ENCODE measurements around the gene SCN1B. TPM values are rescaled to one million over a fixed set of nuclear protein-coding genes. Genes with fewer than 3 reads are reported as not detected.

Gene SCN1B
- polyA plus RNA-seq, 4 donors: 0.84 to 10.1 (median 2.4) TPM; not detected in 1

DNA sequence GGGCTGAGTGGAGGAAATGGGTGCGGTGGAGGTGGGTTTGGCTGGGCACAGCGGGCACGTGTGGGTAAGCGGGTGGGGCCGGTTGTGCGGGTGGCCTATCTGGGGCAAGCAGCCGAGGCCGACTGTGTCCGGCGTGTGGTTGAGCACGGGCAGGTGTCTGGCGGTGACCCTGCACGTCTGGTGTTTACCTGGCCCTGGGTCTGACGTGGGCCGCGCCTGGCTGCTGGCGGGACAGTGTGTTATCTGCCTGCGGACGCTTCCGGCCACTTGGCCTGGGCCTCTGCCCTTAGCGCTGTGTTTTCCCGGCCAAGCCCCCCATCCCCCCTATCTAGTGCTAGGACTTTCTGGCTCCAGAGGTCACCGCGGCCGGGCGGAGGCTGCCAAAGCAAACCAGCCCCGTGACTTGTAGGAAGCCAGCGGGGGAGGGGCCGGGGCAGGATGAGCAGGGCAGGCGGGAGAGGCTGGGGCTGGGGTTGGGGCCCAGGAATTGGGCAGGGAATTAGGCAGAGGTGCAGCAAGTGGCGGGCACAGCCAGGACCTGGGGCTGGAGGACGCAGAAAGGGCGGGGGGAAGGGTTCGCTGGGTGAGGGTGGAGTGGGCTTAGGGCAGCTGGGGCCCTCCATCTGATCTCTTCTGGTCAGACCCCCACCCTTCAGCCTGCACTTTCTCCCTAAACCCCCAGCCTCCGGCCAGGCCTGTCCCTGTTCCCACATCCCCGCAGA is 10.7 kb downstream of the SCN1B start:
- H3K27ac ChIP-seq (ENCODE audit: low read depth in 1 of 3, low read length in 2 of 3): peak overlapping the region in 2 of 3 donors; percentile 61 to 97
- DNase-seq (peak; percentile 24 to 92), FAIRE-seq (no peak)
- peak overlapping the region in 2 of 3 donors; percentile 5 to 82 for H3K4me3 ChIP-seq (ENCODE audit: low read depth in 1 of 3, low read length in 3 of 3)
- H3K4me1 ChIP-seq (ENCODE audit: control insufficient read depth in 3 of 3, insufficient read depth in 2 of 3, low read depth in 1 of 3, low read length in 2 of 3): peaks cover 0 to 49% (median 13%) of the 10 kb centered on the region in 3 donors
- no peaks in the 10 kb centered on the region for H3K9me3 ChIP-seq (ENCODE audit: control insufficient read depth in 2 of 2, insufficient read depth in 1 of 2, low read depth in 1 of 2, low read length in 1 of 2)
- 2 to 11% (median 6%) methylated on average over 24 to 36 of the region's 36 CpGs for WGBS, 3 donors
- H3K36me3 ChIP-seq (ENCODE audit: control insufficient read depth in 3 of 3, insufficient read depth in 2 of 3, low read depth in 1 of 3, low read length in 3 of 3): peaks cover 0 to 31% (median 0%) of the 10 kb centered on the region in 3 donors
- no peaks in the 10 kb centered on the region for H3K27me3 ChIP-seq (ENCODE audit: control insufficient read depth in 3 of 3, insufficient read depth in 3 of 3, low read length in 3 of 3)

DNA sequence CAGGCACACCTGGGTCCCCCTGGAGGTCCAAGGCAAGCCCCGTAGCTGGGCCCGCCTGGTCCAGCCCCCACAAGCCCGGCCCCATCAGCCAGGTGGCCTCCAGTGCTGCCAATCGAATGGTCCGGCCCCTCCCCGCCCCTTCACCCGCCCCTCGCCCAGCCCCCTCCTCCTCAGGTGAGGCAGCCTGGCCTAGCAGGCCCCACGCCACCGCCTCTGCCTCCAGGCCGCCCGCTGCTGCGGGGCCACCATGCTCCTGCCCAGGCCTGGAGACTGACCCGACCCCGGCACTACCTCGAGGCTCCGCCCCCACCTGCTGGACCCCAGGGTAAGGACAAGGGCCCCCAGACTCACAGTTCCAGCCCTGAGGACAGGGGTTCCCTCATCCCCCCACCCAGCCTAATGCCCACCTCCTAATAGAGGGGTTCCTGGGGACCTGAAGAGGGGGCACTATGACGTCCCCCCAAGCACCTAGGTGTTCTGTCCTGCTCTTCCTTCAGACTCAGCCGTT is 11.3 kb downstream of the SCN1B start, which contains the start of gene HPN:
Gene HPN, plus strand, starts transcription at position 174 of the 508 bp plus-strand sequence. CDS start 786 bp downstream, outside the sequence.
- peaks cover 0 to 49% (median 13%) of the 10 kb centered on the region in 3 donors for H3K4me1 ChIP-seq (ENCODE audit: control insufficient read depth in 3 of 3, insufficient read depth in 2 of 3, low read depth in 1 of 3, low read length in 2 of 3)

GRCh38 chr19:35042056-35042730 is 11.9 kb downstream of the SCN1B start:
- 42 to 58% (median 54%) methylated on average over 13 to 14 of the region's 14 CpGs for WGBS, 3 donors
- no peaks in the 10 kb centered on the region for H3K27me3 ChIP-seq (ENCODE audit: control insufficient read depth in 3 of 3, insufficient read depth in 3 of 3, low read length in 3 of 3)
- DNase-seq: peak in 1 of 2 donors; percentile 88

More for the DNA sequence above, 11.3 kb downstream of the SCN1B start, which contains the start of gene HPN:
- H3K4me3 ChIP-seq (ENCODE audit: low read depth in 1 of 3, low read length in 3 of 3): peak within 1 kb of the TSS in 2 of 3 donors; percentile 5 to 82
- H3K36me3 ChIP-seq (ENCODE audit: control insufficient read depth in 3 of 3, insufficient read depth in 2 of 3, low read depth in 1 of 3, low read length in 3 of 3): peaks cover 0 to 36% (median 0%) of the 10 kb centered on the region in 3 donors
- H3K9me3 ChIP-seq (ENCODE audit: control insufficient read depth in 2 of 2, insufficient read depth in 1 of 2, low read depth in 1 of 2, low read length in 1 of 2): no peaks in the 10 kb centered on the region
- 38 to 56% (median 55%) methylated on average over 6 to 19 of the region's 19 CpGs for WGBS, 3 donors
- peak in 1 of 2 donors; percentile 88 for DNase-seq
- H3K27me3 ChIP-seq (ENCODE audit: control insufficient read depth in 3 of 3, insufficient read depth in 3 of 3, low read length in 3 of 3): no peaks in the 10 kb centered on the region
- FAIRE-seq: no peak
- H3K27ac ChIP-seq (ENCODE audit: low read depth in 1 of 3, low read length in 2 of 3): peak within 1 kb of the TSS in 2 of 3 donors; percentile 61 to 97

DNA sequence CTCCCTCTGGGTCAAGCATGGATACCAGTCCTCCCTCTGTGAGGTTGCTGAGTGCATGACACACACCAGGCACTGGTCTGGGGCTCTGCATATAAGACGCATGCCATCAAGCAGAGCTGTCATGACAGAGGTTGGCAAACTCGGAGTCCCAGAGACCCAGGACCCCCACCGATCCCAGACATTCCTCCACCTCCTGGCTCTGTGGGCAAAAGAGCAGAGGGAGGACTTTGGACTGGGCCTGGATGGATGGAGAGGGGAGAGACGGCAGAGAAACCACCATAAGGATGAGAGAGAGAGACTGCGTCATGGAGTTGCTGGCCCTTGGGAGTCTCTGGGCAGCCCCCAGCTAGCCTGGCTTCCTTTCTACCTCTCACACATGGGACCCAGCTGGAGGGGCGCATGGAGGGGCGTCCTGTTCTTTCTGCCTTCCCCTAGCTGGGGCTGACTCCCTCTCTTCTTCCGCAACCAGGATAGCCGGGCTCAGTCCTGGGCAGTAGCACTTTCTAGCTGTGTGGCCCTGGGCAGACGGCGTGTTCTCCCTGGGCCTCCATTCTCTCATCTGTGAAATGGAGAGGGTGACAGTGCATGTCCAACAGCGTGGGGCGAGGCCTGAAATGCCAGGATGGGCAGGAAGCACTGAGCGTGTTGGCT is 12.8 kb downstream of the SCN1B start:
- H3K9me3 ChIP-seq (ENCODE audit: control insufficient read depth in 2 of 2, insufficient read depth in 1 of 2, low read depth in 1 of 2, low read length in 1 of 2): no peaks in the 10 kb centered on the region
- H3K27me3 ChIP-seq (ENCODE audit: control insufficient read depth in 3 of 3, insufficient read depth in 3 of 3, low read length in 3 of 3): no peaks in the 10 kb centered on the region
- DNase-seq (peak in 1 of 2 donors; percentile 47), FAIRE-seq (no peak)
- 68 to 86% (median 75%) methylated on average over 14 of the region's 14 CpGs for WGBS, 3 donors
- H3K36me3 ChIP-seq (ENCODE audit: control insufficient read depth in 3 of 3, insufficient read depth in 2 of 3, low read depth in 1 of 3, low read length in 3 of 3): peaks cover 0 to 46% (median 0%) of the 10 kb centered on the region in 3 donors
- H3K4me3 ChIP-seq (ENCODE audit: low read depth in 1 of 3, low read length in 3 of 3): peak overlapping the region in 1 of 3 donors; percentile 82
- peaks cover 0 to 49% (median 13%) of the 10 kb centered on the region in 3 donors for H3K4me1 ChIP-seq (ENCODE audit: control insufficient read depth in 3 of 3, insufficient read depth in 2 of 3, low read depth in 1 of 3, low read length in 2 of 3)
- H3K27ac ChIP-seq (ENCODE audit: low read depth in 1 of 3, low read length in 2 of 3): peak overlapping the region in 1 of 3 donors; percentile 97

More at GRCh38 chr19:35042056-35042730, 11.9 kb downstream of the SCN1B start:
- FAIRE-seq: no peak
- no peaks in the 10 kb centered on the region for H3K9me3 ChIP-seq (ENCODE audit: control insufficient read depth in 2 of 2, insufficient read depth in 1 of 2, low read depth in 1 of 2, low read length in 1 of 2)
- H3K27ac ChIP-seq (ENCODE audit: low read depth in 1 of 3, low read length in 2 of 3): peak overlapping the region in 1 of 3 donors; percentile 97
- peaks cover 0 to 49% (median 13%) of the 10 kb centered on the region in 3 donors for H3K4me1 ChIP-seq (ENCODE audit: control insufficient read depth in 3 of 3, insufficient read depth in 2 of 3, low read depth in 1 of 3, low read length in 2 of 3)
- H3K4me3 ChIP-seq (ENCODE audit: low read depth in 1 of 3, low read length in 3 of 3): peak overlapping the region in 1 of 3 donors; percentile 82
- peaks cover 0 to 39% (median 0%) of the 10 kb centered on the region in 3 donors for H3K36me3 ChIP-seq (ENCODE audit: control insufficient read depth in 3 of 3, insufficient read depth in 2 of 3, low read depth in 1 of 3, low read length in 3 of 3)

DNA sequence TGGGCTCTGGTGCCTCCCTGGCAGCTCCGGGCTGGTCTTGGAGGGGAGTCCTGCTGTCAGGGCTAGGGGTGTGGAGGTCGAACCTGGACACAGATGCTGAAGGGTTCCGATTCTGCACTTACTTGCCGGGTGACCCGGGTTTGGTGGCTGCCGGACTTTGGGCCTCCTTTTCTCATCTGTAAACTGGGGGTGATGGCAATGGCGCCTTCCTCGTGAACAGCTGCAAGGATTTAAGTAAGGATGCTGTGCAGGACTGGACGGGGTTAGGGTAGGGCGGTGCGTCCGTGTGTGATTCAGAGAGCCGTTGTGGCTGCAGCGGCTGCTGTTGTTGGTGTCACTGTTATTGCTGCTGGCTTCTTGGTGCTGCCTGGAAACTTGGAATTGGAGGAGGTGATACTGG is 13.6 kb downstream of the SCN1B start:
- Histone ChIP-seq H3K9me3 (ENCODE audit: control insufficient read depth in 2 of 2, insufficient read depth in 1 of 2, low read depth in 1 of 2, low read length in 1 of 2) (no peaks in the 10 kb centered on the region), H3K4me1 (ENCODE audit: control insufficient read depth in 3 of 3, insufficient read depth in 2 of 3, low read depth in 1 of 3, low read length in 2 of 3) (peaks cover 0 to 49% (median 13%) of the 10 kb centered on the region in 3 donors), H3K36me3 (ENCODE audit: control insufficient read depth in 3 of 3, insufficient read depth in 2 of 3, low read depth in 1 of 3, low read length in 3 of 3) (peaks cover 0 to 54% (median 0%) of the 10 kb centered on the region in 3 donors), H3K27me3 (ENCODE audit: control insufficient read depth in 3 of 3, insufficient read depth in 3 of 3, low read length in 3 of 3) (no peaks in the 10 kb centered on the region), H3K27ac (ENCODE audit: low read depth in 1 of 3, low read length in 2 of 3) (no peak overlapping the region), H3K4me3 (ENCODE audit: low read depth in 1 of 3, low read length in 3 of 3) (peak overlapping the region in 1 of 3 donors; percentile 82)
- DNase-seq (no peak), FAIRE-seq (no peak)
- WGBS, 3 donors: 80 to 87% (median 85%) methylated on average over 14 of the region's 14 CpGs

GRCh38 chr19:35044317-35045117 is 14.2 kb downstream of the SCN1B start:
- DNase-seq (peak; percentile 33 to 66), FAIRE-seq (no peak)
- Histone ChIP-seq H3K36me3 (ENCODE audit: control insufficient read depth in 3 of 3, insufficient read depth in 2 of 3, low read depth in 1 of 3, low read length in 3 of 3) (peaks cover 0 to 60% (median 0%) of the 10 kb centered on the region in 3 donors), H3K27ac (ENCODE audit: low read depth in 1 of 3, low read length in 2 of 3) (no peak overlapping the region), H3K27me3 (ENCODE audit: control insufficient read depth in 3 of 3, insufficient read depth in 3 of 3, low read length in 3 of 3) (no peaks in the 10 kb centered on the region), H3K4me3 (ENCODE audit: low read depth in 1 of 3, low read length in 3 of 3) (no peak overlapping the region), H3K4me1 (ENCODE audit: control insufficient read depth in 3 of 3, insufficient read depth in 2 of 3, low read depth in 1 of 3, low read length in 2 of 3) (peaks cover 0 to 44% (median 13%) of the 10 kb centered on the region in 3 donors), H3K9me3 (ENCODE audit: control insufficient read depth in 2 of 2, insufficient read depth in 1 of 2, low read depth in 1 of 2, low read length in 1 of 2) (no peaks in the 10 kb centered on the region)
- 63 to 66% (median 64%) methylated on average over 9 of the region's 9 CpGs for WGBS, 3 donors

DNA sequence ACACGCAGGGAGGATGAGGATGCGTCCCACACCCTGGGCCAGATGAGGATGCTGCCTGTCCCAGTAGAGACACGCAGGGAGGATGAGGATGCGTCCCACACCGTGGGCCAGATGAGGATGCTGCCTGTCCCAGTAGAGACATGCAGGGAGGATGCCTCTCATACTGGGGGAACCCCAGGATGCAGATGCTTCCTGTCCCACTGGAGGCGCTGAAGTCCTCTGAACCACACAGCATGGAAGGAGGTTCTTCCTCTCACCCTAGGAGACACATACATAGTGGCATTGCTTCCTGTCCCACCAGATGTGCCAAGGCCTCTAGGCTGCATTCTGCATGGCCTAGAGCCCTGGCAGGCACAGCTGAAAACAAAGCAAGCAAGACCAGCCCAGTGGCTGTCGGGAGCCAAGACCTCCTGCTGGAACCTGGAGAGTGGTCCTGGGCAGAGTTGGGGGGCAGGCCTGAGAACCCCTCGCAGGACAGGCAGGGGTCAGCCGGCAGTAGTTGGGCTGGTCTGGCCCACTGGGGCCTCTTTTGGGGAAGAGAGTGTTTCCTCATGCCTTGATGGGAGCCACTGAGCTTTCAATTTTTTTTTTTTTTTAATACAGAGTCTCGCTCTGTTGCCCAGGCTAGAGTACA is 15.5 kb downstream of the SCN1B start:
- DNase-seq (no peak), FAIRE-seq (no peak)
- Histone ChIP-seq H3K9me3 (ENCODE audit: control insufficient read depth in 2 of 2, insufficient read depth in 1 of 2, low read depth in 1 of 2, low read length in 1 of 2) (no peaks in the 10 kb centered on the region), H3K27me3 (ENCODE audit: control insufficient read depth in 3 of 3, insufficient read depth in 3 of 3, low read length in 3 of 3) (no peaks in the 10 kb centered on the region), H3K36me3 (ENCODE audit: control insufficient read depth in 3 of 3, insufficient read depth in 2 of 3, low read depth in 1 of 3, low read length in 3 of 3) (peaks cover 0 to 68% (median 0%) of the 10 kb centered on the region in 3 donors), H3K4me1 (ENCODE audit: control insufficient read depth in 3 of 3, insufficient read depth in 2 of 3, low read depth in 1 of 3, low read length in 2 of 3) (peaks cover 0 to 31% (median 8%) of the 10 kb centered on the region in 3 donors), H3K27ac (ENCODE audit: low read depth in 1 of 3, low read length in 2 of 3) (no peak overlapping the region), H3K4me3 (ENCODE audit: low read depth in 1 of 3, low read length in 3 of 3) (no peak overlapping the region)
- WGBS, 3 donors: 59 to 77% (median 75%) methylated on average over 9 to 10 of the region's 10 CpGs
